Measurements from ENCODE around the gene ANKRD29. TPM values are rescaled to one million over a fixed set of nuclear protein-coding genes. Genes with fewer than 3 reads are reported as not detected.

Gene ANKRD29
- 8.4 and 8.9 TPM in 2 replicates for total RNA-seq (2014; rRNA removed; shearing (Covaris generic))

- DNase-seq (ENCODE audit: low spot score), result peak; percentile 29
These were observed at the start of gene ANKRD29 for GRCh38 chr18:23662309-23663263. TSS of gene ANKRD29 (minus strand) at chr18:23662911. CDS start at chr18:23662730, 181 bp downstream.

DNA sequence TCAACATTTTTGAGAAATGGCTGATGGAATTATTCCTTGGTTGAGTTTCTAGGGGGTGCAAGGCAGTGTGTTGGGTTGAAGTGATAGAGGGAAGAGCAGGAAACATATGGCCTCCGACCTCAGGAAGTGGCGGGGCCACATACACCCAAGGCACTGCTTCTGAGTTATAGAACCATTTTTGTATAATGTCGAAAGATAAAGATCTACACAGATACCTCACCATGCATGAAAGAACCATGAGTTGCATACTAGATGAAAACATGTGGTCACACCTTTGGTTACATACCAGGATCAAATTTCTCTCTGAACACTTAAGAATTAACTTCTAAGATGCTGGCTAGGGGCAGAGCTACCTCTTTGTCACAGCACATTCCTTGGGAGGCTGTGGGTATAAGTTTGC lies 49.7 kb upstream of the ANKRD29 start:
- peak; percentile 20 for DNase-seq (ENCODE audit: low spot score)

DNA sequence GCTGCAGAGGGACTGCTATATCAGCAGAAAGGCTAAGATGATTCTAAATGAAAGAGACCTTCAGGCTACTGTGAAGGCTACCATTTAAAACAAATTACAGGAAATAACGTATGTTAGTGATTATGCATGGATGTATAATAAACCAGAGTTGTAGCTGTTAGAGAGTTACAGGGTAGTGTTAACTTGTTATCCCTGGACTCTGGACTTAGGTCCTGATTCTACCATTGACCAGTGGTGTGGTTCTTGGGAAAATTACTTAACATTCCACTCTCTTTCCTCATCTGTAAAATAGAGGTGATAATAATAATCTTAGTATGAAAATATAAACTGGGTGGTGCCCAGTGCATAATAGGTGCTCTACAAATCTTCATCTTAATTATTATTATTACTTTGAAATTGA lies 48.7 kb upstream of the ANKRD29 start:
- DNase-seq (ENCODE audit: low spot score), result no peak

- no peak for DNase-seq (ENCODE audit: low spot score)
These were observed 48.2 kb upstream of the ANKRD29 start for GRCh38 chr18:23710946-23711345.

DNA sequence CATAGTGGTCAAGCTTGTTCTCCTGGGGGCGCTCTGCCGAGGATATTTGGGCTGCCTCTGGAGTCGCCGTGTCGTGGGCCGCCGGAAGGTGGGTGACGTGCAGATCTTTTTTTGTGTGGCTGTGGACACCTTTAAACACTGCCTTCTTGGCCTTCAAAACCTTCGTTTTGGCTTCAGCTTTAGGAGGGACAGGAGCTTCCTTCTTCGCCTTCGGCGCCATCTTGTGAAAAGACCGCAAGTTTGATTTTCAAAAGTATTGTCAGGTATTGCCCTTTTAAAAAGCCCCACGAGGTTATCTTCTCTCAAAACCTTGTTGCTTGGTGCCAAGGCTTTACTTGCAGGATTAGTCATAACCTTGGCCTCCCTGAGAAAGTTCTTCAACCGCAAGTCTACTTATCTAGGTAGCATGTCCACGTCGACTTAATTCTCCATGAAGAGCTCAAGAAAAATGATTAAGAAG lies 47.4 kb upstream of the ANKRD29 start:
- peak; percentile 88 for DNase-seq (ENCODE audit: low spot score)

DNA sequence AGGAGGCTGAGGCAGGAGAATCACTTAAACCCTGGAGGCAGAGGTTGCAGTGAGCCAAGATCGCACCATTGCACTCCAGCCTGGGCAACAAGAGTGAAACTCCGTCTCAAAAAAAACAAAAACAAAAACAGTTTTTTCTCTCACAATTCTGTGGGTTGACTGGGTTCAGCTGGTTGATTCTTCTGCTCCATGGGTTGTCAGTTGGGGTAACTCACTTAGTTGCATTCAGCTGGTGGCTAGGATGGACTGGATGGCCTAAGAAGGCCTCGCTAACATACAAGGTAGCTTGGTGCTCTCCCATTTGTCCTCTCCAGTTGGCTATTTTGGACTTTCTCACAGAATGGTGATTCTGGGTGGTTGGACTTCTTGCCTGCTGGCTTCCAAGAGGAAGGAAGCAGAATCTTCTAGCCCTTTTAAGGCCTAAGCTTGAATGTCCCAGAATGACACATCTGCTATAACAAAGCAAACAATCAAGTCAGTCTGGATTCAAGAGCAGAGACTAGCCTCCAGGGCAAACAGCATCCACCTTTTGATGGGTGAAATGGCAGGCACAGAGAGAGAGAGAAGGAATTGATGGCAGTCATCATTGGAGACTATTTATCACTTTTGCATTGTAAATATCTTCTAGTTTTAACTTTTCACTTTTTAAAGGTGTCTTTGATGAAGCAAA lies 44.4 kb upstream of the ANKRD29 start:
- no peak for DNase-seq (ENCODE audit: low spot score)

DNA sequence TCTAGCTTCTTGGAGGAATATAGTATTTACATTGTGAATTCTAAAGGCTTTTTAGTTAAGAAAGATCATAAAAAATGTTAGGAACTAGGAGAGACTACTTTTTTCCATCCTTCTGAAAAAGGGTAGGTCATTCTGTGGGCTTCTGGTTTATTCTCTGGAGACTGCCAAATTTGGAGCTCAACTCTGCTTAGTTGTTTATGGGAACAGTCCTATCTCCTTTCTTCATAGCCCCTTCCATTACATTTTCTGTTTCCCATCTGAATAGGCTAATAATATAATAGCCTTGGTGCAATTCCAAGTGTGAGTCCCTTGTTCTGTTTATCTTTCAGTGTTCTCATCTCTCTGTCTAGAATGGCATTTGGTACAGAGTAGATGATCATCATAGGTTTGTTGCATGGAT lies 42.1 kb upstream of the ANKRD29 start:
- no peak for DNase-seq (ENCODE audit: low spot score)

DNA sequence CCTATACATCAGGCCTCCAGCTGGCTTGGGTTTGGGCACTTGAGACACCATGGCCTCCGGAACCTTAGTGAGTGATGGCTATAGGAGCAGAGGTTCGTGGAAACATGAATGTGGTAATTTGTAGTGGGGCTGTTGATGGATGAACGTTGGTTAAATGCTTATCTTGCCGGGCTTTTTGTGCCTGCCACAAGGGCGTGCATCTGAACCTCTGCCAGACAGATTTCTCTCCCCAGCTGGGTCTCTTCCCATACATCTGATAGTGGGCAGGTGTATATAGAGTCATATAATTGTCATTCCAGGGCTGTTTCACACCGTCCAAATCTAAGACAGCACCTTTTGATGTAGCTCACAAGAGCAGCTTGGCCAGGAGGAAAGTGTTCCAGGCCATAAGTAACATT lies 41.3 kb upstream of the ANKRD29 start:
- DNase-seq (ENCODE audit: low spot score), result no peak

DNA sequence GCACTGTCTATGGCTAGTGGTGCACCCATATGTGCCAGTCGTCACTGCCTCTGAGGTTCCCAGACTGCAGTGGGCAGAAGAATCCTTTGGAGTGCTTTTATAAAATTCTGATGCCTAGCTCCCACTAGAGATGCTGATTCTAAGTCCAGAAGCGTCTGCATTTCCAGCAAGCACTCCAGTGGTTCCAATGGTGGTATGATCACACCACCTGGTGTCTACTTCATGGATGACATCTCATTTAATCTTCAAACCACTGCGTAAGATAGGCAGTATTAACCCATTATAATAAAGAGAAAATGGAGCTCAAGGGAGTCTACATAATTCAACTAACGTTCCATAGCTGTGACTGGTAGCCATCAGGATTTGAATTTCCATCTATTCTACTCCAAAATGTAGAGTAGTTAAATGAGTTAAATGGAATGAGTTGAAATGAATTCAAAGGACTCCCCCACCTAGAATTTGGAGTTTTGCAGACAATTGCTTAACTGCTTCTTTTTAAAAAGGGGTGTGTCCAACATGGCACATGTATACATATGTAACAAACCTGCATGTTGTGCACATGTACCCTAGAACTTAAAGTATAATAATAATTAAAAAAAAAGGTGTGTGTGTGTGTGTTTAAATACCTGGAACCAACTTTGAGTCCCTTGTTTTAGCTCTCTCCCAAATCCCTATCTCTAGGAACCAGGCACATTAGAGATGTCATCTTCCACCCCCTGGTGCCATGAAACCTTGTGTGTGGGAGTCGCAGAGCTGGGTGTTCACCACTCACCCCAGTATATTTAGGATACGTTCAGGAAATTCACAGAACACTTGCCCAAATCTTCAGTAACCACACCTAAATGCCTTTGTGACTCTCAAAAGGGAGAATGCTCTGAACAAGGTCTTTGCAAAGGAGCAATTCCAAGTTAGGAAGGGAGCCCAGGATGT lies 40.6 kb upstream of the ANKRD29 start:
- DNase-seq (ENCODE audit: low spot score), result peak; percentile 60

DNA sequence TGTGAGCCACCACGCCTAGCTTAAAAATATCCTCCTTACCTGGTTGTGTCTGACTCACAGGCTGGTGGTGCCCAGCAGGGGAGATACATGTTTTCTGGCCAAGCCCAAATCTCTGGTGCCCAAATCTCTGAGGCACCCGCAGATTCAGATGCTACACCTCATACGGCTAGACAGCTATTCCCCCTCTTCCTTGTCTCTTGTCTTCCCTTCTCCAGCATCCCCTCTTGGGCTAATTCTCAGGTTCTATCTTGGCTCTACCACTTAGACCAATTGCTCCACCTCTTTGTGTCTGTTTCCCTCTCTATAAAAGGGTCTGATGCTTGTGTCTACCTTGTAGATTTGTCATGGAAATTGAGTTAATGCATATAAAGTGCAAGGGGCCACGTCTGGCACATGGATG lies 39.9 kb upstream of the ANKRD29 start:
- no peak for DNase-seq (ENCODE audit: low spot score)

DNA sequence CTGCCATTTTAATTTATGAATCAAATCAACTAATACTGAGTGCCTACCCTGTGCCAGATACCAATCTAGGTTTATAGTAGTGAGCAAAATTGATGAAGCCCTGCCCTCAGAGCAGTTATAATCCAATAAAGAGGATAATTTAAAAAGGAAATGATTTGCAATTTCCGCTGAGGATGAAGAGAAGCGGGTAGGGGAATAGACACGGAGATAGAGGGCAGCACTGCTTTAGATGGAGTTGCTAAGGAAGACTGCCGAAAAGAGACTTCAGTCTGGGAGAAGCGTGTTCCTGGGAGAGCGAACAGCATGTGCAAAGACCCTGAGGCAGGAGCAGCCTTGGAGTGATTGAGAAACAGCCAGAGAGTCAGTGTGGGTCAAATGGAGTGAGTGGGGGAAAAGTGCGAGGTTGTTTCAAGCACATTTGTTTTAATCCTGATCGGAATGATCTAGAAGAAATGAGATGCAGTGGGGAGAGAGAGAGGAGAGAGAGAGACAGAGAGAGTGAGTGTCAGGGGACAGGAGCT lies 38.9 kb upstream of the ANKRD29 start:
- no peak for DNase-seq (ENCODE audit: low spot score)

DNA sequence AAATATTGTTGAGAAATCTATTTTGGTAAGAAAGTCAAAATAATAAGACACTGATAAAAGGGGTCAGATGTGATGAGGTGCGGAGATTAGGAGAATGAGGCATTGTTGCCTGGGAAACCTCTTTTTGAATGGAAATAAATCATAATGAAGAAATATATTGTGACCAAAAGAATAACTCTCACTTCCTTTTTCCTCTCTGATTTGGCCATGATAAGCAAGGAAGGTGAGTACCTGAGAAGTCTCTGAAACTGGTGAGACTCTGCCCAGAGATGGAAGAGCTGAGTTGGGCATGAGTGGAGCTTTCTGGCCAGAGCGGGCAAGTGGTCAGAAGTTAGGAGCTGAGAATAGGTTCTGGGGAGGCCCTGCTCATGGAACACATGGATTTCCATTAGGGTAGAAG lies 38.3 kb upstream of the ANKRD29 start:
- no peak for DNase-seq (ENCODE audit: low spot score)

DNA sequence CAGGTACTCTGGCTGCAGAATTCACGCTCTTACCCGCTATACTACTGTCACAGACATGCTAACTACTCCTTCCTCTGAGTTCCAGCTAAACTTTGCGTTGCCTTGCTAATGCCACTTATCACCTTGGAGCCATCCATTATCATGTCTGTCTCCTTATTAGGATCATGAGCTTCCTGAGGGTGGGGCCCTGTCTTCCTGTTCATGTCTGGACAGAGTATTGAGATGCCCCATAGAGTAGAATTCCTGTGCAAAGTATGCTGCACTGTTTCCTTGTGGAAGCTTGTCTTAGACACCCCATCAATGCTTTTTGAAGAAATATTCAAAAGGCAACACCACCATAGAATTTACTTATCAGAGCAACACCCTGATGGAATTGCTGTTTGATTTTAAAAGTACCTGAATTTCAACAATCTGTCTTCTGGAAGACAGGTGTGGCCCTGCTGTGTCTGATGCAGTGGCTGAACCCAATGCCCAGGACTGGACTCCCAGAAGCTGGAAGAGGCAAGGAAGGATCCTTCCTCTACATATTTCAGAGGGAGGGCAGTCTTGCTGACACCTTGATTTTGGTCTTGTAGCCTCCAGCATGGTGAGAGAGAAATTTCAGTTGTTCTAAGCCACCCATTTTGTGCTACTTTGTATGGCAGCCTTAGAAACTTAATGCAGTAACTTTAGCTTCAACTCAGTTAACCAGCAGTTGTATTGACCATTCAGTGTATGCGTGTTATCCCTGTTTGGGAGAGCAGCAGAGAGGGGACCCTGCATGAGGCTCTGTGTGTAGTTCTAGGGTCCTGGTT lies 32.1 kb upstream of the ANKRD29 start:
- DNase-seq (ENCODE audit: low spot score), result no peak

DNA sequence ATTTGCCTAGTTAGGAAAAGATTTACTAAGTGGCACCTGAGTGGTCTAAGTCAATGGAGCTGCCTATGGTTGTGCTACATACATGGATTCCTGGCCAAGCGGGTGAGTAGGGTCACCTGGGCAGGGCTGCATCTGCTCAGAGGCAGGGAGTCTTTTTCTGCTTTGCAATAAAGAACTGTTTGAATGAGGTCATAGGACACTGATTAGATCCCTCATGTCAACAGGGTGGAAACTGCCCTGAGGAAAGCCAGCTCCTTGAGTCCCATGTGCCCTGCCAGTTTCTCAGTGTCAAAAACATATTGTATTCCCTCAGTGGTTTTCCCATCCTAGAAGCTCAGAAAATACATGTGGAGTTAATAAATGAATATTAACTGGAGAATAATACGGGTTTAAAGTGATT lies 31.1 kb upstream of the ANKRD29 start:
- no peak for DNase-seq (ENCODE audit: low spot score)

- no peak for DNase-seq (ENCODE audit: low spot score)
These were observed 27.9 kb upstream of the ANKRD29 start for GRCh38 chr18:23690505-23691068.

DNA sequence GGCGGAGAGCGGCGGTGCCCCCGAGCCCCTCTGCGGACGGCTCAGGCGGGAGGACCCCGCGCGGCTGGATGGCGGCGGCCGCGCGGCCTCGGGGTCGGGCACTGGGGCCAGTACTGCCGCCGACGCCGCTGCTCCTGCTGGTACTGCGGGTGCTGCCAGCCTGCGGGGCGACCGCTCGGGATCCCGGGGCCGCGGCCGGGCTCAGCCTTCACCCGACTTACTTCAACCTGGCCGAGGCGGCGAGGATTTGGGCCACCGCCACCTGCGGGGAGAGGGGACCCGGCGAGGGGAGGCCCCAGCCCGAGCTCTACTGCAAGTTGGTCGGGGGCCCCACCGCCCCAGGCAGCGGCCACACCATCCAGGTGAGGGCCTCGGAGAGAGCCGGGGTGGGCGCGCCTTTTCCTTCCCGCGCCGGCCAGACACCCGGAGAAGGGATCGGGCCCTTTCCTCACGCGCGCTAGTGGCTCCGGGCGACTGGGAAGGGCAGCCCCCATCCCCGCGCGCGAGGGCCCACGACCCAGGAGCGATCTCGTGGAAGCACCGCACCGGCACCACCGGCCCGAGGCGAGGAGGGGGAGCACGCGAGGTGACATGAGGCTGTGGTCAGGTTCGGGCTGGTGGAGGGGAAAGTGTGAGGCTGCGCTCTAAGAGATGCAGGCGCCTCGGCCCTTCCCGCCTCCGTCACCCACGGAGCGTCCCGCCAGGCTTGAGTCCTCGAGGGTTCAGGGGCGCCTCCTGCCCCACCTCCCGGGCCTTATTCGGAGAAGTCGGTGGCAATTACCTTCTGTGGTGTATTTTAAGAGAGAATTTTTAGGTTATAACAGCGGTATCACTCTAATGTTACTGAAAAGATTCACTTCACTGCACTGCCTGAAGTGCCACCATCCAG lies 27.1 kb upstream of the ANKRD29 start:
- no peak for DNase-seq (ENCODE audit: low spot score)

DNA sequence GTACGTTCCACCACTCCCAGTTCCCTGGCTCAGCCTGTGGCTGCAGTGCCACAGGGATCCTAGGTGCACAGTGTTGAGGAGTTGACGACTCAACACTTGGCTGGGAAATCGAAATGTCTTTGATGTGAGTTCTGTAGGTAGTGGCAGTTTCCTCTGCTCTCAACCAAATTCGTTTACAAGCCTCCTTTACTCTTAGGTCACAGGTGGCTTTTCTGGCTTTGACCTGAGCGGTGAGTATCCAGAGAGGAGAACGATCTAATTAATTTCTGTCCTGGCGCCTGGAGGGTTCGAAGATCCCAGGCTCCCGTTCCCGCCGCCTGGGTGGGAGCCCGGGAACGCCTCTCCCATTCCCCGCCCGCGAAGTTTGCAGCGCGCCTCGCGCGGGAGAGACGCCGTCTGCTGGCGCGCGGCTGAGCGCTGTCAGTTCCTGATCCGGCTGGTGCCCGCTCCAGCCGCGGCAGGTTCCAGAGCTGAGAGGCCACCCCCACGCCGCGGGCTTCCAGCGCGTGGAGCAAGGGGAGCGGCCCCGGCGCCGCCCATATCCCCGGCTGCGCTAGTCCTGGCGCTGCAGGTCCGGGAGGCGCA lies 26.4 kb upstream of the ANKRD29 start, which contains the start of gene LAMA3:
LAMA3 (plus strand) TSS at position 423 of the 585 bp plus-strand sequence. CDS start 231 bp downstream, outside the sequence.
- no peak for DNase-seq (ENCODE audit: low spot score)

GRCh38 chr18:23688528-23688927 lies 25.8 kb upstream of the ANKRD29 start:
- no peak for DNase-seq (ENCODE audit: low spot score)

Measured in H4 (cell line).